Stomach (tissue), 9 donors: ENCODE measurements around the gene DNER. TPM values are rescaled to one million over a fixed set of nuclear protein-coding genes. Genes with fewer than 3 reads are reported as not detected.
"Not testable (repeated sequence)": the region's sequence is repeated elsewhere in the genome, so short reads cannot be mapped to it uniquely, and the experiment has no call there.

Experiments
- DNase-seq, 2 donors: peaks; one replicate each; pipeline versions ENCODE4 v3.0.0 to v3.0.0-alpha.2; 2013 to 2019
- H3K27ac ChIP-seq, 5 donors: fragments of 200-600 bp in 4 of 5; sonication (generic) in 4 of 5; one replicate each; pipeline ENCODE4 v1.5.1; 2013 to 2019; ENCODE audit warnings: mild to moderate bottlenecking in 1 of 5, moderate library complexity in 1 of 5
- H3K27me3 ChIP-seq, 3 donors: fragments of 200-600 bp; sonication (generic); one replicate each; pipeline ENCODE4 v1.5.1; 2017 to 2019; ENCODE audit warnings: mixed run types in 1 of 3
- H3K36me3 ChIP-seq, 4 donors: fragments of 200-600 bp; sonication (generic); 1 replicate in 3 of 4; 2 replicates in 1 of 4; pipeline ENCODE4 v1.5.1; 2016 to 2019
- H3K4me1 ChIP-seq, 4 donors: fragments of 200-600 bp; sonication (generic); one replicate each; pipeline ENCODE4 v1.5.1; 2016 to 2019
- H3K4me3 ChIP-seq, 4 donors: fragments of 200-600 bp; sonication (generic) in 3 of 4; one replicate each; pipeline ENCODE4 v1.5.1; 2016 to 2019; ENCODE audit warnings: mild to moderate bottlenecking in 1 of 4
- H3K9me3 ChIP-seq, 4 donors: fragments of 200-600 bp; sonication (generic); one replicate each; pipeline ENCODE4 v1.5.1; 2016 to 2019
- EP300 ChIP-seq: sonication (generic); formaldehyde crosslinking; IDR thresholded peaks from one replicate; pipeline ENCODE4 v1.6.1; 2017; ENCODE audit warnings: antibody characterized with exemption
- POLR2A ChIP-seq, 4 donors: fragments of 450-650 bp; IDR thresholded peaks; one replicate each; pipeline ENCODE4 v1.6.1; 2016; ENCODE audit warnings: antibody characterized with exemption in 4 of 4, control low read depth in 2 of 4, mild to moderate bottlenecking in 1 of 4, moderate library complexity in 1 of 4
- POLR2AphosphoS5 ChIP-seq, 3 donors: sonication (generic); formaldehyde crosslinking; IDR thresholded peaks; one replicate each; pipeline ENCODE4 v1.6.1; 2016; ENCODE audit warnings: antibody characterized with exemption in 3 of 3
- WGBS, 5 donors: extraction: QIAGEN DNeasy Blood & Tissue Kit in 3 of 5; methylation state at CpG; one replicate each; pipeline versions ENCODE4 v1.1.5 to v1.1.7; 2013 to 2018; 5-methylcytosine and 5-hydroxymethylcytosine counted together
- intact Hi-C: fragments of 100-400 bp; cut with DNase I; formaldehyde crosslinking; loops from one replicate; pipeline ENCODE4 v1.15.1; 2023; ENCODE audit warnings: low total_unique reads
- polyA plus RNA-seq, 3 donors: library from polyadenylated mRNA; stranded (reverse); fragments of 200-250 nt; gene quantifications; one replicate each; pipeline ENCODE4 v1.2.3, GENCODE V29; 2013
- total RNA-seq, 5 donors: library from RNA; depleted of rRNA; stranded (reverse); fragments of >200 nt; gene quantifications; one replicate each; pipeline versions ENCODE4 v1.1.0 to v1.2.3, GENCODE V29; 2014 to 2016
- TF ChIP-seq, protein P1 (sequence below), 7 experiments: fragments of 450-650 bp in 4 of 7; fragments of 200-600 bp in 3 of 7; sonication (generic) in 3 of 7; IDR thresholded peaks; one replicate each; pipeline ENCODE4 v1.5.1; 2016 to 2019; ENCODE audit warnings: antibody characterized with exemption in 7 of 7, control low read depth in 2 of 7, mild to moderate bottlenecking in 1 of 7
- donor health status: healthy with polysubstance abuse.
- donor health status: Bipolar disorder and iron deficiency.
- donor health status: healthy.

Gene DNER
- total and polyA plus RNA-seq, 8 donors, result 1.6 to 10.6 (median 4.9) TPM

DNA sequence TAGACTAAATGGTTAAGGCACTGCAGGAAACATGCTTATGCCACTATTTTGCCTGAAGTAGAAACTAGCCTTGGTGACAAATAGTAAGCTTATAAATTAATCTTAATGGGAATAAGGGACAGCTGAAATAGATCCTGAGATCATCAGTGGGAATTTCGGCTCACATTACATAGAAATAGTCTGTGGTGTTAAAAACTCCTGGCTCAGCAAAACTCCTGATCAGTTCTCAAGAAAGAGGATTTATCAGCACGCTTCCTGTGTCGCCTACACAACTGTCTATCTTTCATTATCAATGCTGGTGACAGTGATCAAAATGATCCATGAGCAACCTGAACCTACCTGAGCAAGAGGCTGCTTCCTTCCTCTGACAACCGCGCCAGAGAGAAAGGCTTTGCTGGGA, 17.0 kb upstream of the DNER start:
- no peak overlapping the region for H3K4me3 ChIP-seq
- no peaks in the 10 kb centered on the region for H3K27me3 ChIP-seq
- H3K9me3 ChIP-seq, result peaks cover 0 to 2% (median under 1%) of the 10 kb centered on the region in 4 donors
- TF ChIP-seq, protein P1, sequence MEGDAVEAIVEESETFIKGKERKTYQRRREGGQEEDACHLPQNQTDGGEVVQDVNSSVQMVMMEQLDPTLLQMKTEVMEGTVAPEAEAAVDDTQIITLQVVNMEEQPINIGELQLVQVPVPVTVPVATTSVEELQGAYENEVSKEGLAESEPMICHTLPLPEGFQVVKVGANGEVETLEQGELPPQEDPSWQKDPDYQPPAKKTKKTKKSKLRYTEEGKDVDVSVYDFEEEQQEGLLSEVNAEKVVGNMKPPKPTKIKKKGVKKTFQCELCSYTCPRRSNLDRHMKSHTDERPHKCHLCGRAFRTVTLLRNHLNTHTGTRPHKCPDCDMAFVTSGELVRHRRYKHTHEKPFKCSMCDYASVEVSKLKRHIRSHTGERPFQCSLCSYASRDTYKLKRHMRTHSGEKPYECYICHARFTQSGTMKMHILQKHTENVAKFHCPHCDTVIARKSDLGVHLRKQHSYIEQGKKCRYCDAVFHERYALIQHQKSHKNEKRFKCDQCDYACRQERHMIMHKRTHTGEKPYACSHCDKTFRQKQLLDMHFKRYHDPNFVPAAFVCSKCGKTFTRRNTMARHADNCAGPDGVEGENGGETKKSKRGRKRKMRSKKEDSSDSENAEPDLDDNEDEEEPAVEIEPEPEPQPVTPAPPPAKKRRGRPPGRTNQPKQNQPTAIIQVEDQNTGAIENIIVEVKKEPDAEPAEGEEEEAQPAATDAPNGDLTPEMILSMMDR (IDR thresholded peaks at IDR 0.05), result no peak
- TF ChIP-seq POLR2AphosphoS5 (IDR thresholded peaks at IDR 0.05) (no peak), EP300 (no peak), POLR2A (IDR thresholded peaks at IDR 0.05) (no peak)
- intact Hi-C loops, result no loop called here
- DNase-seq, result no peak
- H3K4me1 ChIP-seq, result no peaks in the 10 kb centered on the region
- H3K36me3 ChIP-seq, result no peaks in the 10 kb centered on the region
- no peak overlapping the region for H3K27ac ChIP-seq
- WGBS, 5 donors, result 61 to 75% (median 66%) methylated on average over 5 of the region's 5 CpGs

DNA sequence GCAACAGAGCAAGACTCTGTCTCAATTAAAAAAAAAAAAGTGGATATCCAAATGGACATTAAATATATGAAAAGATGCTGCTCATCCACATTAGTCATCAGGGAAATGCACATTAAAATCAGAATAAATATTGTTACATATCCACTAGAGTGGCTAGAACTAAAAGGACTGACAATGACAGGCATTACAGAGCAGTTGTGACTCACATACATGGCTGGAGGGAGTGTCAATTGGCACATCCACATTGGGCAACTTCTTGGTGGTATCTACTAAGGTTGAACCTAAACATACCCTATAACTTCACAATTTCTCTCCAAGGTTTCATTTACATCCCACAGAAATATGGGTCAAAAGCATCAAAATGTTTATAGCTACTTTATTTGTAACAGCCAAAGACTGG, 14.0 kb upstream of the DNER start:
- Histone ChIP-seq H3K9me3 (no peaks in the 10 kb centered on the region), H3K27me3 (no peaks in the 10 kb centered on the region), H3K36me3 (no peaks in the 10 kb centered on the region), H3K4me3 (no peak overlapping the region), H3K27ac (no peak overlapping the region), H3K4me1 (no peaks in the 10 kb centered on the region)
- no peak for DNase-seq
- no peak for TF ChIP-seq POLR2AphosphoS5 (IDR thresholded peaks at IDR 0.05)
- TF ChIP-seq, protein P1 (IDR thresholded peaks at IDR 0.05), result no peak
- no peak for TF ChIP-seq POLR2A (IDR thresholded peaks at IDR 0.05)
- TF ChIP-seq EP300, result no peak
- intact Hi-C loops, result no loop called here

DNA sequence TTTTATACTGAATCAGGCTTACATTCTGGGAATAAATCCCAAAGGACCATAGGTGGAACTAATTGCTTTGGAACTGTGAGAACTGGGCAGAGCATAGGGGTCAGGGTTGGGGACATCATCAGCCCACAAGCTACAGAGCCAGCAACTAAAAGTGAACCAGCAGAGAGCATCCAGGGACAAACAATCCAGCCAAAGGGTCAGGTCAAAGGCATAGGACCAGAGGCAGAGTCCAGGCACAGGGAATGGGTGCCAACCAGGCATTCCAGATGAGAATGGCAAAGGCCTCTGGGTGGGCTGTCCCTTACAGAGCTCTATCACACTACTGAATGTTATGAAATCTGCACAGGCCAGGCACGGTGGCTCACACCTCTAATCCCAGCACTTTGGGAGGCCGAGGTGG, 12.3 kb upstream of the DNER start:
- 72 to 93% (median 87%) methylated on average over 2 of the region's 2 CpGs for WGBS, 5 donors
- intact Hi-C loops, result no loop called here
- no peak overlapping the region for H3K4me3 ChIP-seq
- H3K36me3 ChIP-seq, result no peaks in the 10 kb centered on the region
- H3K27ac ChIP-seq, result no peak overlapping the region
- no peaks in the 10 kb centered on the region for H3K27me3 ChIP-seq
- no peaks in the 10 kb centered on the region for H3K9me3 ChIP-seq
- H3K4me1 ChIP-seq, result no peaks in the 10 kb centered on the region
- DNase-seq, result no peak
- TF ChIP-seq POLR2AphosphoS5 (IDR thresholded peaks at IDR 0.05), result no peak
- no peak for TF ChIP-seq EP300
- no peak for TF ChIP-seq POLR2A (IDR thresholded peaks at IDR 0.05)
- TF ChIP-seq, protein P1 (IDR thresholded peaks at IDR 0.05), result no peak

DNA sequence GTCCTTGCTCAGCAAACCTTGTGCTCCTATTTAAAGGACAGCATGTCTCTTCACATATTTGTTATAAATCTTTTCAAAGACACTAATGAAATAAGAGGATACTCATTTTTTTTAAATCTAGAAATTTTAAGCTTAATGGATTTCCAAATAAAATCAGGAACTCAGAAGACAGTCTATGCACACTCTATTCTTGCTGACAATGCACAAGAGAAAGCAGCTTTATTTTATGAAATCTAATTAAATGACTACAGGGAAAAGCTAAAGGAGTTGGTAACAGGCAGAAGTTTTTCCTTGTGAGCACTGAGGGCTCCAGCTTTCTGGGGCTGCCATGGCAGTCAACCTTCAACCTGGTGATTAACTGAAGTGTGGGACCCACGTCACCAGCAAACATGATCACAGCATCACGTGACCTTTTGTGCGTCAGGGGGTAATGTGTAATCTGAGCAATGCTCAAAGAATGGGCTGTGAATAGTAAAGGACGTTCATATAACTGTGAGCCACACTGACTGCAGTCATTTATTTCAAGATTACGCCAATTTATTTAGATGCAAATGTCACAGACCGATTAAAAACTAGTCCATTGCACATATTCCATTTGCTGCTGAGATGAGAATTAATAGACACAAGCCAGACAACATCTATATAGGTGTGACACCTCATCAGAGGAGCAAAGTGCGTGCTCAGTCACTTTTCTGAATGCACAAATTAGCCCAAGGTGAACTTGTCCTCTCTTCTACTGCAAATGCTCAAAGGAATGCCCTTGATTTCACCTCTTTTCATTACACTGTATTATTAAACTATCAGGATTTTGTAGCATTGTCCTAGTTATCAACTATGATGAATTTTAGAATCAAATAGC, 11.6 kb upstream of the DNER start:
- DNase-seq, result peak in 1 of 2 donors; percentile 10
- WGBS, 5 donors, result 43 to 58% (median 50%) methylated on average over 7 of the region's 7 CpGs
- H3K36me3 ChIP-seq, result no peaks in the 10 kb centered on the region
- no peaks in the 10 kb centered on the region for H3K4me1 ChIP-seq
- intact Hi-C loops, result no loop called here
- H3K4me3 ChIP-seq, result no peak overlapping the region
- no peaks in the 10 kb centered on the region for H3K9me3 ChIP-seq
- TF ChIP-seq POLR2A (IDR thresholded peaks at IDR 0.05), result no peak
- no peak for TF ChIP-seq EP300
- TF ChIP-seq POLR2AphosphoS5 (IDR thresholded peaks at IDR 0.05), result no peak
- TF ChIP-seq, protein P1 (IDR thresholded peaks at IDR 0.05), result no peak
- no peaks in the 10 kb centered on the region for H3K27me3 ChIP-seq
- no peak overlapping the region for H3K27ac ChIP-seq

DNA sequence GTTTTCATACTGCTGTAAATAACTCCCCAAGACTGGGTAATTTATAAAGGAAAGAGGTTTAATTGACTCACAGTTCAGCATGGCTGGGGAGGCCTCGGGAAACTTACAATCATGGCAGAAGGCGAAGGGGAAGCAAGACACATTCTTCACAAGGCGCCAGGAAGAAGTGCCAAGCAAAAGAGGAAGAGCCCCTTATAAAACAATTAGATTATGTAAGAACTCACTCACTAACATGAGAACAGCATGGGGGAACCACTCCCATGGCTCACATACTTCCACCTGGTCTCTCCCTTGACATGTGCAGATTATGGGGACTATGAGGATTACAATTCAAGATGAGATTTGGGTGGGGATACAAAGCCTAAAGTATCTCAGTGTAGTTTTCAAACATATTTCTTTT, 8.8 kb upstream of the DNER start:
- H3K4me1 ChIP-seq, H3K9me3 ChIP-seq, H3K27ac ChIP-seq, DNase-seq, intact Hi-C loops, H3K36me3 ChIP-seq, H3K4me3 ChIP-seq: not testable (repeated sequence)
- WGBS, 5 donors, result 71 to 93% (median 83%) methylated on average over 3 of the region's 3 CpGs
- peaks cover 0 to 20% (median 8%) of the 10 kb centered on the region in 3 donors for H3K27me3 ChIP-seq
